Measurements from ENCODE around the gene CLDN9. TPM values are rescaled to one million over a fixed set of nuclear protein-coding genes. Genes with fewer than 3 reads are reported as not detected.

The CLDN9 gene
- total RNA-seq, 4 donors from 2014 or later, result 0.40 TPM; not detected in 3

DNA sequence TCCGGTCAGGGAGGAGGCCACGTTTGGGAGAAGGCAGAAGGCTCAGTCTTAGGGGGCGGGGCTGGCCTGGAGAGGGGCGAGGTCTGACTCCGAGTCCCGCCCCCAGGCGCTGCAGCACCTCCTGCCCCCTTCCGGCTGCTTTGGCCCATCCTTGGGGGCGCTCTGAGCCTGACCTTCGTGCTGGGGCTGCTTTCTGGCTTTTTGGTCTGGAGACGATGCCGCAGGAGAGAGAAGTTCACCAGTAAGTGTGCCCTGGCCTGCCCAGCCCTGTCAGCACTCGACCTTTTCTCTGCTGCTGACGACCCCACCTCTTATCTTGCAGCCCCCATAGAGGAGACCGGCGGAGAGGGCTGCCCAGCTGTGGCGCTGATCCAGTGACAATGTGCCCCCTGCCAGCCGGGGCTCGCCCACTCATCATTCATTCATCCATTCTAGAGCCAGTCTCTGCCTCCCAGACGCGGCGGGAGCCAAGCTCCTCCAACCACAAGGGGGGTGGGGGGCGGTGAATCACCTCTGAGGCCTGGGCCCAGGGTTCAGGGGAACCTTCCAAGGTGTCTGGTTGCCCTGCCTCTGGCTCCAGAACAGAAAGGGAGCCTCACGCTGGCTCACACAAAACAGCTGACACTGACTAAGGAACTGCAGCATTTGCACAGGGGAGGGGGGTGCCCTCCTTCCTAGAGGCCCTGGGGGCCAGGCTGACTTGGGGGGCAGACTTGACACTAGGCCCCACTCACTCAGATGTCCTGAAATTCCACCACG lies 8.9 kb downstream of the CLDN9 start:
- no peaks in the 10 kb centered on the region for H3K9me3 ChIP-seq
- peak overlapping the region; percentile 48 to 99 (median 76) for H3K4me3 ChIP-seq
- in situ Hi-C loops (cut with MboI; ENCODE audit: low sequenced_read_pairs in 4 of 4) (no loop called here), intact Hi-C loops (cut with DNase I; ENCODE audit: low total_unique reads) (loop anchor here (1.0 to 5.0 kb wide), 5 partner anchors 37 to 974 kb away; partner anchors contain the start of genes NTHL1, SRRM2, TSC2 and ZNF263)
- H3K27ac ChIP-seq, result peak overlapping the region; percentile 96 to 100 (median 98)
- peaks cover 0 to 12% of the 10 kb centered on the region in 2 donors for H3K36me3 ChIP-seq
- H3K4me1 ChIP-seq, result peaks cover 32 to 54% of the 10 kb centered on the region in 2 donors
- TF ChIP-seq POLR2A (IDR thresholded peaks at IDR 0.05), result peak in 1 of 2 donors; percentile 48
- TF ChIP-seq, protein P1, sequence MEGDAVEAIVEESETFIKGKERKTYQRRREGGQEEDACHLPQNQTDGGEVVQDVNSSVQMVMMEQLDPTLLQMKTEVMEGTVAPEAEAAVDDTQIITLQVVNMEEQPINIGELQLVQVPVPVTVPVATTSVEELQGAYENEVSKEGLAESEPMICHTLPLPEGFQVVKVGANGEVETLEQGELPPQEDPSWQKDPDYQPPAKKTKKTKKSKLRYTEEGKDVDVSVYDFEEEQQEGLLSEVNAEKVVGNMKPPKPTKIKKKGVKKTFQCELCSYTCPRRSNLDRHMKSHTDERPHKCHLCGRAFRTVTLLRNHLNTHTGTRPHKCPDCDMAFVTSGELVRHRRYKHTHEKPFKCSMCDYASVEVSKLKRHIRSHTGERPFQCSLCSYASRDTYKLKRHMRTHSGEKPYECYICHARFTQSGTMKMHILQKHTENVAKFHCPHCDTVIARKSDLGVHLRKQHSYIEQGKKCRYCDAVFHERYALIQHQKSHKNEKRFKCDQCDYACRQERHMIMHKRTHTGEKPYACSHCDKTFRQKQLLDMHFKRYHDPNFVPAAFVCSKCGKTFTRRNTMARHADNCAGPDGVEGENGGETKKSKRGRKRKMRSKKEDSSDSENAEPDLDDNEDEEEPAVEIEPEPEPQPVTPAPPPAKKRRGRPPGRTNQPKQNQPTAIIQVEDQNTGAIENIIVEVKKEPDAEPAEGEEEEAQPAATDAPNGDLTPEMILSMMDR (IDR thresholded peaks at IDR 0.05 in 4 of 5, conservative IDR thresholded peaks at IDR 0.05 in 1 of 5), result peak in 4 of 5 experiments; percentile 30 to 51 (median 38)
- ATAC-seq (peak; percentile 49 to 61), DNase-seq (peak; percentile 87 to 95)
- H3K27me3 ChIP-seq, result peaks cover 13 to 25% (median 15%) of the 10 kb centered on the region in 3 donors

- peak; percentile 85 to 93 for DNase-seq
- intact Hi-C loops (cut with DNase I; ENCODE audit: low total_unique reads), result loop anchor here (2.0 to 5.0 kb wide), 3 partner anchors 109 to 975 kb away; partner anchors contain the start of genes NTHL1, TSC2 and ZNF263
Observed at GRCh38 chr16:3022208-3022683, 9.5 kb downstream of the CLDN9 start.

DNA sequence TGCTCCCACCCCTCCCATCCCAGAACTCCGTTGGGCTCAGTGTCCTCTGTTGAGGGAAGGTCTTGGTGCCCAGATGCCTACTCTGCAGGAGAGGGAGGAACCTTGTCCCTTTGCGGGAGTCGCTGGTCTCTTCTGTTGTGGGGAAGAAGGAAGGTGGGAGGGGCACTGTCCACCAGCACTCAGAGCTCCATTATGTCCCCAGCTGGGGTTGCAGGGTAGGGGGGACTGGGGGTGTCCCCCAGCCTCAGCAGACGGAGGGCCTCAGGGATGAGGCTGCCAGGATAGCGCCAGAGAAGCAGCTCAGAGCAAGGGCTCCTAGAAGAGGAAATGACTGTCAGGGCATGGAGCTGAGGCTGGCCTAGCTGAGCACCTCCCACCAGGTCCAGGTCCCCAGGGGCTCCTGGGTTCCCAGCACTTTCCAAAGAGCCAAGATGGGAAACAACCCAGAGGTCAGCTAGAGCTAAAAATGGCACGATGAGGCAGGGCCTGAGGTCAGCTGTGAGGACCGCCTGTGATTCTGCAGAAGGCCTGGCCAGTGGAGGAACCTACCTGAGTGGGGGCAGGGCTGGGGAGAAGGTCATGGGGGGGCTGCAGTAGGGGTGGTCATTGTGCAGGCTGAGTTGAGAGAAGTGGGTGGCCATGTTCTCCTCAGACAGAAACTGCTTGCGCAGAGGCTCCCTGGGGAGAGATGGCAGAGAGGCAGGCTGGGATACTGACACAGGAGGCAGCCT lies 10.1 kb downstream of the CLDN9 start:
- peak; percentile 41 to 79 for DNase-seq

More at GRCh38 chr16:3022208-3022683, 9.5 kb downstream of the CLDN9 start:
- Histone ChIP-seq H3K27ac (peak overlapping the region; percentile 96 to 100 (median 98)), H3K9me3 (no peaks in the 10 kb centered on the region), H3K36me3 (peaks cover 0 to 18% of the 10 kb centered on the region in 2 donors), H3K27me3 (peaks cover 13 to 21% (median 13%) of the 10 kb centered on the region in 3 donors), H3K4me1 (peaks cover 32 to 54% of the 10 kb centered on the region in 2 donors), H3K4me3 (peak overlapping the region; percentile 48 to 99 (median 76))
- TF ChIP-seq POLR2A (IDR thresholded peaks at IDR 0.05), result peak; percentile 15 to 30
- TF ChIP-seq, protein P1 (IDR thresholded peaks at IDR 0.05 in 4 of 5, conservative IDR thresholded peaks at IDR 0.05 in 1 of 5), result peak in 1 of 5 experiments; percentile 29
- peak; percentile 51 to 61 for ATAC-seq
- in situ Hi-C loops (cut with MboI; ENCODE audit: low sequenced_read_pairs in 4 of 4), result no loop called here

GRCh38 chr16:3023415-3023668 lies 10.6 kb downstream of the CLDN9 start:
- peaks cover 0 to 19% of the 10 kb centered on the region in 2 donors for H3K36me3 ChIP-seq
- TF ChIP-seq, protein P1 (IDR thresholded peaks at IDR 0.05 in 4 of 5, conservative IDR thresholded peaks at IDR 0.05 in 1 of 5), result no peak
- no peak for TF ChIP-seq POLR2A (IDR thresholded peaks at IDR 0.05)
- DNase-seq, result peak in 1 of 2 donors; percentile 53
- no peak for ATAC-seq
- intact Hi-C loops (cut with DNase I; ENCODE audit: low total_unique reads), result loop anchor here (2.0 to 5.0 kb wide), 3 partner anchors 111 to 976 kb away; partner anchors contain the start of genes NTHL1, TSC2 and ZNF263
- peak overlapping the region; percentile 96 to 100 (median 98) for H3K27ac ChIP-seq
- H3K4me3 ChIP-seq, result peak overlapping the region; percentile 71 to 99 (median 82)
- peaks cover 4 to 10% (median 5%) of the 10 kb centered on the region in 3 donors for H3K27me3 ChIP-seq
- peaks cover 32 to 59% of the 10 kb centered on the region in 2 donors for H3K4me1 ChIP-seq
- no peaks in the 10 kb centered on the region for H3K9me3 ChIP-seq
- in situ Hi-C loops (cut with MboI; ENCODE audit: low sequenced_read_pairs in 4 of 4), result no loop called here

More for the DNA sequence above, 10.1 kb downstream of the CLDN9 start:
- H3K4me1 ChIP-seq, result peaks cover 32 to 55% of the 10 kb centered on the region in 2 donors
- intact Hi-C loops (cut with DNase I; ENCODE audit: low total_unique reads) (loop anchor here (2.0 to 5.0 kb wide), 3 partner anchors 110 to 976 kb away; partner anchors contain the start of genes NTHL1, TSC2 and ZNF263), in situ Hi-C loops (cut with MboI; ENCODE audit: low sequenced_read_pairs in 4 of 4) (no loop called here)
- H3K9me3 ChIP-seq, result no peaks in the 10 kb centered on the region
- peaks cover 7 to 15% (median 10%) of the 10 kb centered on the region in 3 donors for H3K27me3 ChIP-seq
- peaks cover 0 to 19% of the 10 kb centered on the region in 2 donors for H3K36me3 ChIP-seq
- ATAC-seq, result peak; percentile 8 to 15
- H3K4me3 ChIP-seq, result peak overlapping the region; percentile 71 to 99 (median 82)
- TF ChIP-seq, protein P1 (IDR thresholded peaks at IDR 0.05 in 4 of 5, conservative IDR thresholded peaks at IDR 0.05 in 1 of 5), result no peak
- peak in 1 of 2 donors; percentile 9 for TF ChIP-seq POLR2A (IDR thresholded peaks at IDR 0.05)
- peak overlapping the region; percentile 96 to 100 (median 98) for H3K27ac ChIP-seq

All from gastrocnemius medialis (tissue), 4 donors.